Stimulated activated CD4-positive, alpha-beta T cell treated with anti-CD3 and anti-CD28 coated beads, Interleukin-4, amount 100 ng/mL, for 48 hours (primary cell): ENCODE measurements around the gene POGZ.
"Not testable (repeated sequence)": the region's sequence is repeated elsewhere in the genome, so short reads cannot be mapped to it uniquely, and the experiment has no call there.

Experiments
- DNase-seq, 2 donors: peaks; one replicate each; pipeline ENCODE4 v3.0.0-alpha.2; 2020; ENCODE audit warnings: low read depth in 2 of 2

POGZ gene

GRCh38 chr1:151478140-151478812 is 19.0 kb upstream of the POGZ start:
- DNase-seq, result no peak

GRCh38 chr1:151477066-151477465 is 17.8 kb upstream of the POGZ start:
- DNase-seq, result no peak

GRCh38 chr1:151476083-151476482 is 16.8 kb upstream of the POGZ start:
- no peak for DNase-seq

- DNase-seq, result no peak
Observed at GRCh38 chr1:151475175-151475574, 15.9 kb upstream of the POGZ start.

- DNase-seq, result no peak
Observed at GRCh38 chr1:151474745-151475144, 15.5 kb upstream of the POGZ start.

GRCh38 chr1:151472856-151473731 is 13.8 kb upstream of the POGZ start:
- peak; percentile 5 to 22 for DNase-seq

GRCh38 chr1:151465026-151465425 is 5.7 kb upstream of the POGZ start:
- no peak for DNase-seq

- no peak for DNase-seq
Observed at GRCh38 chr1:151461694-151462093, 2.4 kb upstream of the POGZ start.

GRCh38 chr1:151458802-151459330 is 428 bp downstream of the POGZ start:
- peak; percentile 36 for DNase-seq

- DNase-seq, result peak; percentile 38 to 51
Observed at GRCh38 chr1:151457911-151458801, 1.1 kb downstream of the POGZ start.

GRCh38 chr1:151455966-151456365 is 3.3 kb downstream of the POGZ start:
- no peak for DNase-seq

- no peak for DNase-seq
Observed at GRCh38 chr1:151455231-151455630, 4.1 kb downstream of the POGZ start.

- no peak for DNase-seq
Observed at GRCh38 chr1:151447696-151448095, 11.6 kb downstream of the POGZ start.

- DNase-seq, result no peak
Observed at GRCh38 chr1:151444783-151445177, 14.5 kb downstream of the POGZ start.

GRCh38 chr1:151443846-151444782 is 15.2 kb downstream of the POGZ start:
- peak; percentile 38 to 61 for DNase-seq

GRCh38 chr1:151437396-151437795 is 21.9 kb downstream of the POGZ start:
- DNase-seq, result not testable (repeated sequence)

- DNase-seq, result no peak
Observed at GRCh38 chr1:151436985-151437384, 22.3 kb downstream of the POGZ start.

GRCh38 chr1:151435174-151435573 is 24.1 kb downstream of the POGZ start:
- DNase-seq, result no peak

- DNase-seq, result not testable (repeated sequence)
Observed at GRCh38 chr1:151433827-151434226, 25.5 kb downstream of the POGZ start.

GRCh38 chr1:151428068-151428467 is 31.2 kb downstream of the POGZ start:
- DNase-seq, result no peak

GRCh38 chr1:151425103-151425502 is 34.2 kb downstream of the POGZ start:
- no peak for DNase-seq
